Activated T-helper 1 cell treated with anti-CD3 and anti-CD28 coated beads, Interleukin-2, amount 50 U/mL, for 16 hours (primary cell): ENCODE results near the gene CABLES1.

ENCODE experiments used
- DNase-seq, 2 donors: peaks; one replicate each; pipeline ENCODE4 v3.0.0-alpha.2; 2020; ENCODE audit warnings: low read depth in 1 of 2, low spot score in 1 of 2

The CABLES1 gene

GRCh38 chr18:23193742-23194141, 58.5 kb downstream of the CABLES1 start:
- no peak for DNase-seq

- DNase-seq, result no peak
Observed at GRCh38 chr18:23194155-23194996, 59.1 kb downstream of the CABLES1 start.

GRCh38 chr18:23194997-23195957, 60.0 kb downstream of the CABLES1 start:
- DNase-seq, result no peak

- DNase-seq, result no peak
Observed at GRCh38 chr18:23196119-23197007, 61.1 kb downstream of the CABLES1 start.

GRCh38 chr18:23198217-23198845, 63.0 kb downstream of the CABLES1 start:
- DNase-seq, result no peak

GRCh38 chr18:23200756-23201155, 65.5 kb downstream of the CABLES1 start:
- no peak for DNase-seq

GRCh38 chr18:23201741-23202140, 66.5 kb downstream of the CABLES1 start:
- DNase-seq, result no peak

- no peak for DNase-seq
Observed at GRCh38 chr18:23203891-23204432, 68.7 kb downstream of the CABLES1 start.

- DNase-seq, result no peak
Observed at GRCh38 chr18:23204589-23205235, 69.4 kb downstream of the CABLES1 start.

- no peak for DNase-seq
Observed at GRCh38 chr18:23205980-23206379, 70.7 kb downstream of the CABLES1 start.

- DNase-seq, result no peak
Observed at GRCh38 chr18:23207191-23207955, 72.1 kb downstream of the CABLES1 start.

- no peak for DNase-seq
Observed at GRCh38 chr18:23207994-23208393, 72.7 kb downstream of the CABLES1 start.

GRCh38 chr18:23208600-23208999, 73.3 kb downstream of the CABLES1 start:
- DNase-seq, result no peak

- no peak for DNase-seq
Observed at GRCh38 chr18:23209031-23209430, 73.7 kb downstream of the CABLES1 start.

- DNase-seq, result no peak
Observed at GRCh38 chr18:23209796-23210195, 74.5 kb downstream of the CABLES1 start.

GRCh38 chr18:23210526-23210925, 75.2 kb downstream of the CABLES1 start:
- no peak for DNase-seq

- no peak for DNase-seq
Observed at GRCh38 chr18:23211146-23211545, 75.9 kb downstream of the CABLES1 start.

- DNase-seq, result no peak
Observed at GRCh38 chr18:23212161-23212560, 76.9 kb downstream of the CABLES1 start.

- DNase-seq, result no peak
Observed at GRCh38 chr18:23213200-23213599, 77.9 kb downstream of the CABLES1 start.
